ENCODE data around the gene ANKRD63. TPM values are rescaled to one million over a fixed set of nuclear protein-coding genes. Genes with fewer than 3 reads are reported as not detected.
A peak's percentile ranks its signal among the peaks of the same experiment; 100 is the strongest.

ANKRD63 gene
- total RNA-seq, 1 experiment from 2014 or later, result 0.46 TPM

DNA sequence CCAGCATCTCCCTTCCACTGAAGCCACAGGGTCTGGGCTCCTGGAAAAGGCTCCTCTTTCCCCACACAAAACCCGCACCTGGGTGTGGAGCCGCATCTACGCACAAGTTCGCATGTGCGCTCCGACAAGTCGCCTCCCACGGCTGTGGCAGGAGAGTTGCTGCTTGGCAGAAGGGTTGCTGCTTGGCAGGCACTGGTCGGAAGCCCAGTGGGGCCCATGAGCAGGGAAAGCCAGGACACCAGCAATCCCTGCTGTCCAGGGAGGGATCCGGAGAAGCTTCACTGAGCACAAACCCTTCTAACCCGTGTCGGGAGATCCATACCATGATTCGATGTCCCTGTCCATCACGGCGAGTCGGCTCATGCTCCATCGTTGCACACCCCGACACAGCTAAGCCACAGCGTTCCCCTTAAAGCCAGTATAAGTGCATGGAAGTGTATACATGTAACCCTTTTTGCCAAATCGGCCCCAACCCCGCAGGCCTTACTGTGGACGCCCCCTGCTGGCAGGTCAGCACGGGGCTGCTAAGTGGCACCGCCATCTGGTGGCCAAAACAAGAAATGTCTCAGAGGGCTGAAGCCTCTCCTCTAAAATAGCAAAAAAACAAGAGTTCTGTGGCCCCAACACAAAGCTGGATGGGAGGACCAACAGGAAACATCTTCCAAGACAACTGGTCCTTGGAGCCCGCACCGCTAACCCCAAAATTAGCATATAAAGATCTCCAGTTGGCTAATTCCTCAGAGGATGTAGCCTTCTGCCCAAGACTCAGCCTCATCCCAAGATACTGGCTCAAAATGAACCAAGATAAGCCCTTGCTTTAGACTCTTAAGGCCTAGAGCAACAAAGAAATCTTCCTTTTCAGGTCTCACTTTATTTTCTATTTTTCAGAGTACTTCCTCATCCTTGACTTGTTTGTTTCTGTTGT, 8.3 kb downstream of the ANKRD63 start:
- H3K27me3 ChIP-seq (ENCODE audit: insufficient read depth, low read length), result no peaks in the 10 kb centered on the region
- peaks cover 2% of the 10 kb centered on the region for H3K23me2 ChIP-seq (ENCODE audit: insufficient read length, low read depth, low read length, poor library complexity, severe bottlenecking)
- H3K79me2 ChIP-seq (ENCODE audit: insufficient read depth, low read length), result no peaks in the 10 kb centered on the region
- WGBS (ENCODE audit: extremely low coverage, insufficient read length, low lambda C conversion rate), result no CpG with 5 or more reads among the region's 26 CpGs
- Mint-ChIP-seq H3K4me3 (peak overlapping the region in 1 of 2 experiments; percentile 32; a peak in 1 of 5 replicates), H3K27ac (no peak overlapping the region), H3K4me1 (peaks cover 6 to 45% of the 10 kb centered on the region in 2 experiments), H3K27me3 (ENCODE audit: low read depth) (peaks cover 19% of the 10 kb centered on the region), H3K36me3 (ENCODE audit: insufficient read depth in 1 of 3, low read depth in 3 of 3) (peaks cover 0 to 11% (median 2%) of the 10 kb centered on the region in 3 experiments; a peak in 2 of 7 replicates), H3K9me3 (no peaks in the 10 kb centered on the region)
- H3K18ac ChIP-seq (ENCODE audit: insufficient read length, low read depth, low read length), result no peak overlapping the region
- H2BK120ac ChIP-seq (ENCODE audit: low read depth, low read length, poor library complexity, severe bottlenecking), result no peak overlapping the region
- no peak overlapping the region for H2BK12ac ChIP-seq (ENCODE audit: insufficient read length, low read depth, low read length)
- H3K9ac ChIP-seq (ENCODE audit: extremely low read depth, insufficient read length, low read length), result no peak overlapping the region
- H3K79me1 ChIP-seq (ENCODE audit: insufficient read depth, low read depth, low read length, poor library complexity, severe bottlenecking), result no peaks in the 10 kb centered on the region
- no peak overlapping the region for H3K14ac ChIP-seq (ENCODE audit: insufficient read depth, low read length)
- no peak overlapping the region for H2AK5ac ChIP-seq (ENCODE audit: insufficient read length, low read length)
- no peak overlapping the region for H4K5ac ChIP-seq (ENCODE audit: insufficient read length, low read depth, low read length)
- TF ChIP-seq, protein P1, sequence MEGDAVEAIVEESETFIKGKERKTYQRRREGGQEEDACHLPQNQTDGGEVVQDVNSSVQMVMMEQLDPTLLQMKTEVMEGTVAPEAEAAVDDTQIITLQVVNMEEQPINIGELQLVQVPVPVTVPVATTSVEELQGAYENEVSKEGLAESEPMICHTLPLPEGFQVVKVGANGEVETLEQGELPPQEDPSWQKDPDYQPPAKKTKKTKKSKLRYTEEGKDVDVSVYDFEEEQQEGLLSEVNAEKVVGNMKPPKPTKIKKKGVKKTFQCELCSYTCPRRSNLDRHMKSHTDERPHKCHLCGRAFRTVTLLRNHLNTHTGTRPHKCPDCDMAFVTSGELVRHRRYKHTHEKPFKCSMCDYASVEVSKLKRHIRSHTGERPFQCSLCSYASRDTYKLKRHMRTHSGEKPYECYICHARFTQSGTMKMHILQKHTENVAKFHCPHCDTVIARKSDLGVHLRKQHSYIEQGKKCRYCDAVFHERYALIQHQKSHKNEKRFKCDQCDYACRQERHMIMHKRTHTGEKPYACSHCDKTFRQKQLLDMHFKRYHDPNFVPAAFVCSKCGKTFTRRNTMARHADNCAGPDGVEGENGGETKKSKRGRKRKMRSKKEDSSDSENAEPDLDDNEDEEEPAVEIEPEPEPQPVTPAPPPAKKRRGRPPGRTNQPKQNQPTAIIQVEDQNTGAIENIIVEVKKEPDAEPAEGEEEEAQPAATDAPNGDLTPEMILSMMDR (conservative IDR thresholded peaks at IDR 0.05), result peak; percentile 100
- H4K20me1 ChIP-seq (ENCODE audit: control insufficient read depth, insufficient read depth, insufficient read length), result no peaks in the 10 kb centered on the region
- H3K4ac ChIP-seq (ENCODE audit: low read depth, low read length), result no peak overlapping the region
- H2AFZ ChIP-seq (ENCODE audit: low read length), result no peak overlapping the region
- H4K91ac ChIP-seq (ENCODE audit: insufficient read length, low read depth, low read length), result no peak overlapping the region
- H3K9me3 ChIP-seq (ENCODE audit: control insufficient read depth, low read depth, low read length), result no peaks in the 10 kb centered on the region
- H3K23ac ChIP-seq (ENCODE audit: insufficient read length, low read depth, low read length), result no peak overlapping the region
- H3K4me2 ChIP-seq (ENCODE audit: insufficient read depth, insufficient read length, low read length), result no peak overlapping the region
- H2BK5ac ChIP-seq (ENCODE audit: insufficient read length, low read length), result no peak overlapping the region
- no peaks in the 10 kb centered on the region for H3K4me1 ChIP-seq (ENCODE audit: insufficient read depth, low read length)
- H3K27ac ChIP-seq (ENCODE audit: insufficient read length, low read depth, low read length), result no peak overlapping the region
- no peak overlapping the region for H2BK20ac ChIP-seq (ENCODE audit: low read depth, low read length, poor library complexity, severe bottlenecking)
- no peak overlapping the region for H2BK15ac ChIP-seq (ENCODE audit: low read depth, low read length)
- no peak overlapping the region for H3K56ac ChIP-seq (ENCODE audit: insufficient read length, low read depth, low read length)
- H4K8ac ChIP-seq (replicated peaks; ENCODE audit: insufficient read length, low read depth, low read length), result no peak overlapping the region
- no peak overlapping the region for H3T11ph ChIP-seq (ENCODE audit: low read length)
- DNase-seq, result peak; percentile 87
